ENCODE data around the gene WDFY3.
A peak's percentile ranks its signal among the peaks of the same experiment; 100 is the strongest.

Gene WDFY3

DNA sequence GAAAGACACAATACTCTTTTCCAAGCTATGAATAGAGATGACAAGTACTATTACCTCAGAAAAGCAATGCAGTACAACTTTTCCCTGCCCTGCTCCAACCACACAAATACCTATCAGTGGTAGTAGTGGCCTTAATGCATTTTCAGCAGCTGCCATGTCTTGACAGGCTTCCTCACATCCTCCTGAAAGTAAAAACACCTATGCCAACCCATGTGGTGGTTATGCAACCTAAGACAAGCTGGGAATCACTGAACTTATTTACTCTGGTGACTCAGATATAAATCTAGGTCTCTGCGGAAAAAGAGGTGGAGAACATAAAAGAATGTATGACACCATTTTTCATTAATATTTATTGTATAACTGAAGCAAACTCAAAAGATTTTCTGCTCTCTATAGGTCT lies 14.5 kb downstream of the WDFY3 start:
- peak; percentile 59 for DNase-seq

DNA sequence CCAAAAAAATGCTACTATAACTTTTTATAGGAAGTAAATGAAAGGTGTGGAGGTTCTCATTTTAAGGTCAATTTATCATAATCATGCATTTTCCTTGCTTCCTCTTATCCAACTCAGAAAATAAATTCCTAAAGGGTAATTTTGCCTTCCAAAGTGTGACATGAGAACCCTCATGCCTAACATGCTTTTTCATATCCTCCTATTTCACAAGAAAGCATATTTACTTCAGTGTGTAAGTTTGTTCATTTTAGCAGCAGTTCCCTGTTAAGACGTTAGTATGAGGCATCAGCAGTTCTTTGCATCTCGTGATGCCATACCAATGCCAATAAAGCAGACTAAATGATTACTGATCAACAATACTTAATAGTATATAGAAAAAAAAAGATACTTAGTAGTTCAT lies 18.4 kb downstream of the WDFY3 start:
- DNase-seq, result no peak

DNA sequence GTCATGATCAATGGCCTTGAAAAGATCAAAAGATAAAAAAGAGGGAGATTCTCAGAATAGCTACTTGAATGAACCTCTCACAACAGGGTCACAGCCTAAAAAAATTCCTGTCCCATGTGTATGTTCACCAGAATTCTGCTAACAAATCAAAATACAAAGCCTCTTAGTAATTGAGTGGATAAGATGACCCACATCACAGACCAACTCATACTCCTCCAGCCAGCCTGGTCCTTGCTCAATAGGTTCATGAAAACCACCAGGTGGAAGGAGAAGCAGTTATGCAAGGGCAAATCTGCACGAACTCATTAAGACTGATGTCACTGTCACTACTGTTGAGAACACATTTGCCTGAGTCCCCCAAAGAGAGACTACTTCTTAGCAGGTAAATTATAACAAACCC lies 21.5 kb downstream of the WDFY3 start:
- no peak for DNase-seq

DNA sequence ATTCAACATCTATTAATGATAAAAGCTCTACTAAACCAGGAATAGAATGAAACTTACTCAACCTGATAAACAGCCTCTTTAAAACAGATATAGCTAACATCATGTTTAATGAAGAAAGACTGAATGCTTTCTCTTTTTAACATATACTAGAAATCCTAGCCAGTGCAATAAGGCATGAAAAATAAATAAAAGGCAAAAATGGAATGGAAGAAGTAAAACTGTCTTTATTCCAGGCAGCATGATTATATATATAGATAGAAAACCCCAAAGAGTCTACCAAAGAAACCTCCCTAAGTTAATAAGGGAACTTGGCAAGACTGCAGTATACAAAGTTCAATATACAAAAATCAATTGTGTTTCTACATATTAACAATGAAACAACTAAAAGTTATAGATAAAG lies 25.5 kb downstream of the WDFY3 start:
- DNase-seq, result no peak

DNA sequence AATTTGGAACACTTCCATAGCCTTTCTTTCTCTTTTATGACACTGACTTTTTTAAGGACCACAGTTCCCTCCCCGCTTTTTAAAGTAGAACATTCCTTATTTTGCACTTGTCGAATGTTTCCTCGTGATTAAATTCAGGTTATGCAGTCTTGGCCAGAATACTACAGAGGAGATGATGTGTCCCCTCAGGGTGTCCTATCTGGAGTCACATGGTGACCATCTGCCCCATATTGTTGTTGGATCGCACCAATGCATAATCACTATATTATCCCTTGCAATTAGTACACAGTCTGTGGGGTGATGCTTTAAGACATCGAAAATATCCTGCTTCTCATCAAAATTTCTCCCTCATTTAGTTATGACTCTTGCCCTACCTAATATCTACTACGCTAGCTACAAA lies 27.4 kb downstream of the WDFY3 start:
- DNase-seq, result no peak

DNA sequence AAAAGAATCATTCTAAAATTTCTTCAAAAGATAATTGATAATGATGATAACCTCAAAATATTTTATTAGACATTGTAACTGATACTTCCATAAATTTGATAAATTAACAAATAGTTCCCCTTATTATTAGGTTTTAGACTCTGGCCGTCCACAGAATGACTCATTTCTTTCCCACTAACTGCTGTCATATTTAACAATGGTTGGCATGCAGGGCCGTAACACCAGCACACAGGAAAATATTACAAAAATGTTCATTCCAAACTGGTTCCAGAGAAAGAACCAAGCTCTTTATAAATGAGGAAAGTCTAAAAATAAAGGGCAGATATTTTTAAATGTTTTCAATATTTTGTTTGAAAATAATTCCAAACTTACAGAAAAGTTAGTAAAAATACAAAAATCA lies 28.2 kb downstream of the WDFY3 start:
- no peak for DNase-seq

DNA sequence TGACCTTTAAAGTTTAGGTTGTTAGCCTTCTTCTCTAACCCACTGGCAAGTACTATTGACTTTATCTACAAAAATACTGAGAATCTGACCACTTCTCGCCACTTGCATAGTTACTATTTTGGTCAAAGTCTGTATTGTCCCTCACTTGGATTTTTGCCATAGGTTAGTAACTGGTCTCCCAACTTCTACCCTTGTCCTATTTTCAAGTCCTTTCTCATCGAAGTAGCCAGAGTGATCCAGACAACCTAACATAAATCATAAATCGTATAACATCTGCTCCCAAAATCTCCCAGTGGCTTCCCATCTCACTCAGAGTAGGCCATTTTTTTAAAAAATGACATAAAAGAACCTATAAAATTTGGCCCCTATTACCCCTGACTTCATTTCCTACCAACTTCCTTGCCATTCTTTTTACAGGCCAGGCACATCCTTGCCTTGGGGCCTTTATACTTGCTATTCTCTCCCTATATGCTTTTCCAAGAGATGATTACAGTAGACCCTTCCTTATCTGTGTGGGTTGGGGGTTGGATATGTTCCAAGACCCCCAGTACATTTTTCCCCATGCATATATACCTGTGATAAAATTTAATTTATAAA lies 29.0 kb downstream of the WDFY3 start:
- DNase-seq, result no peak

DNA sequence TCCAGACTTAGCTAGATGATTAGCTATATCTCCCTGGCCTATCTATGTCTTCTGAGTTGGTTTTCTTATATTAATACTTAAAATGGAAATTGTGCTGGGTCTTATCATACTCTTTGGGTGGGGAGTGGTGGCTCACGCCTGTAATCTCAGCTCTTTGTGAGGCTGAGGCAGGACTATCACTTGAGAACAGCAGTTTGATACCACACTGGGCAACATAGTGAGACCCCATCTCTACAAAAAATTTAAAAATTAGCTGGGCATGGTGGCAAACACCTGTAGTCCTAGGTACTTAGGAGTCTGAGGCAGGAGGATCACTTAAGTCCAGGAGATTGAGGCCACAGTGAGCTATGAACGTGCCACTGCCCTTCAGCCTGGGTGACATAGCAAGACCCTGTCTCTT lies 30.4 kb downstream of the WDFY3 start:
- DNase-seq, result no peak

DNA sequence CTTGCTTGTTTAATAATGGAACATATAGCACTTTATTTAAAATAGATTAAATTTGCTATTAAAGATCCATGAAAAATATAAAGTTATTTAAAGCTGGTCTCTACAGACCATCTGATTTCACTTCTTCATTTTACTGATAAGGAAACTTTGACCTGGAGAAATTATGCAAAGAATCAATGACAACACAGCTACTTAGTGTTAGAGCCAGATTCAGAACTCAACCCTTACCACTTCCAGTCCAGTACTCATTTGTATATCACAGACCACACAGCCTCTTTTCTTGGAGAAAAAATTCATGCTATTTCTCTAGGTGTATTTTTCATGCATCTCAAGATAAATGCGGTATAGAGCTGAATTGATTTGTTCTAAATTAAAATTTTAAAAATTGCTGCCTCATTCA lies 34.0 kb downstream of the WDFY3 start:
- no peak for DNase-seq

DNA sequence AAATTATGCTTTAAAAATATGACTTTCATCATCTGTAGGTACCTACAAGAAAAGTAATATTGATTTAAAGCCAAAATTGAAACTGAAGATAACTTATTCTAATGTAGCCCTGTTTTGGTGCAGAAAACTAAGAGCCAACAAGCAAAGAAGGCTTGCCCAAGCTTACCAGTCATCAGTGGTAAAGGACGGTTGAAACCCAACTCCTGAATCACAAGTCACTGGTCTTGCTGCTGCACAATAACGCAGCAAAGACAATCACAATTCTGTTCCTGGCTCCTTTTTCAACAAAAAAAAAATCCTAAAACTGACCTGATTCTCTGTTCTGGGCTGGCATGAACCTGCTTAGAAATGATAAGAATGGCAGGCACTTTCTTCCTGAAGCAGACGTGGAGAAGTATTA lies 34.5 kb downstream of the WDFY3 start:
- DNase-seq, result no peak

DNA sequence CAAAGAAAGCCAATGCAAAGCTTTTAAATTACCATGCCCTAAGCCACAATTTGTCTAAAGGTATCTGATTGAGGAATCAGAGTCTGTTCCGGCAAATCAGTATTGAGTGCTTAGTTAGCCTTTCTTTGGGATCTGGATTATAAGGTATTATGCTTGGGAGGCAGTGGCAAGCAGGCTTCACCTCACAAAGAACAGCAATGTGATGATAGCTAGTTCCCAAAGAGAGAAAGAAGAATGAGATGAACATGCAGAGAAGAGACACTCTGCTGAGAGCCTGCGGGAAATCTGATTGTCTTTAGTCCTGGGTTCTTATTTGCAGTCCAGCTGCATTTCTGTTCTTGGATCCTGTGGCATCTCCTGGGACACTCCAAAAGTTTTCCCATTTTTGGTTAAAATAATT lies 35.2 kb downstream of the WDFY3 start:
- DNase-seq, result no peak

DNA sequence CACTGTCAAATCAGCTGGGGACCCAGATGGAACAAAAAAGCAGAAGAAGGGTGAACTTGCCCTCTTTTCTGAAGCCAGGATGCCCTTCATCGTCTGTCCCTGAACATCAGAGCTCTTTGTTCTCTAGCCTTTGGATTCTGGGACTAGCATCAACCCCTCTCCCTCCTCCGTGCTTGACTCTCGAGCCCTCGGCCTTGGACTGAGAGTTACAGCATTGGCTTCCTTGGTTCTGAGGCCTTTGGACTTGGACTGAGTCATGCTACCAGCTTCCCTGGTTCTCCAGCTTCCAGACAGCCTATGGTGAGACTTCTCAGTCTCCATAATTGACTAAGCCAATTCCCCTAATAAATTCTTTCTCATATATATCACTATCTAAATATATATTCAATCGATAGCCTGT lies 38.4 kb downstream of the WDFY3 start:
- no peak for DNase-seq

DNA sequence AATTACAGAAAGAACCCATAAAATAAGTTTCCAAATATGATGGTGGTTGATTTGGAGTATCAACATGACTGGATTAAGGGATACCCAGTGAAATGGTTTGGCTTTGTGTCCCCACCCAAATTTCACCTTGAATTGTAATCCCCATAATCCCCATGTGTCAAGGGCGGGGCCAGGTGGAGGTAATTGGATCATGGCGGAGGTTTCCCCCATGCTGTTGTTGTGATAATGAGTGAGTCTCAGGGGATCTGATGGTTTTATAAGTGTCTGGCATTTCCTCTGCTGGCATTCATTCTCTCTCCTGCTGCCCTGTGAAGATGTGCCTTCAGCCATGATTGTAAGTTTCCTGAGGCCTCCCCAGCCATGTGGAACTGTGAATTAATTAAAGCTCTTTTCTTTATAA lies 39.1 kb downstream of the WDFY3 start:
- no peak for DNase-seq

DNA sequence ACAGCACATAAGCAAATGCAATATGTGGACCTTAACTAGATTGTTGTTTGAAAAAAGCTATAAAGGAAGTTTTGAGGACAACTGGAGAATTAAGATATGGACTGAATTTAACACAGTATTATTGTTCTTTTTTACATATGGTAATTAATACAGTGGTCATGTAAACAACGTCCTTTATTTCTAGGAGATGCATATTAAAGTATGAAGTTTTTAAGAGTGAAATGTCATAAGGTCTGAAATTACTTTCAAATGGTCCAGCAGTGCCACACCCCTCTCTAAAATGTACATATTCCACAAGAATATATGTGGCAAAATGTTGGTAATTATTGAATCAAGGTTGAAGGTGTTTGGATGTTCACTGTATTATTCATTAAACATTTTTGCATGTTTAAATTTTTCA lies 40.9 kb downstream of the WDFY3 start:
- no peak for DNase-seq

DNA sequence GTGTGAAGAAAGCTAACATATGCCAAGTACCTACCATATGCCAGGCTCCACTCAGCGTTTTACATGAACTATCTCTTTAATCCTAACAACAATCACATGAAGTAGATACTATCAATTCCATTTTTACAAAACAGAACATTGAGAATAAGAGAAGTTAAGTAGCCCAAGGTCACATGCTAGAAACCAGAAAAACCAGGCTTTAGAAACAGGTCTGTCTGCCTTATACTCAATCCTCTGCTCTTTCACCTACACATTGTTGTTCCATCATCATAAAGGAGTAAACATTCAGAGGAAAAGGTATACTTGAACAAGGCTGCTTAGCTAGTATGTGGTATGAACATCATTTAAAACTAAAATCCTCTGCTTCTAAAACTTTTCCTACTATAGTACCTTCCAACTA lies 42.1 kb downstream of the WDFY3 start:
- DNase-seq, result peak; percentile 17

DNA sequence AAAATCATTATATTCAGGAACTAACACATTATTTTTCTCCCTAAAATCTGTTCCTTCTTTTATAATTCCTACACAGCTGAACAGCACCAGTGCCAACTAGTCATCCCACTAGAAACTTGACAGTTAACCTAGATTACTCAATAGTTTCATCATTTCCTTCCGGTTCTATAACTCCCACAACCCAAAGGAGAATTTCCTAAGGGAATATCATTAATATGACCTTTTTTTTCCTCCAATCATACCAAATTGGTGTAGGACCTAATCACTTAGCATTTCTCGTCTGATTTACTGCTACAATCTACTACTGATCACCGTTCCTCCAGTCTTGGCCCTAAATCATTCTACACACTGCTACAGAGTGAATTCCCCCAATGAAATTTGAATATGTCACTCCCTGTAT lies 45.9 kb downstream of the WDFY3 start:
- no peak for DNase-seq

DNA sequence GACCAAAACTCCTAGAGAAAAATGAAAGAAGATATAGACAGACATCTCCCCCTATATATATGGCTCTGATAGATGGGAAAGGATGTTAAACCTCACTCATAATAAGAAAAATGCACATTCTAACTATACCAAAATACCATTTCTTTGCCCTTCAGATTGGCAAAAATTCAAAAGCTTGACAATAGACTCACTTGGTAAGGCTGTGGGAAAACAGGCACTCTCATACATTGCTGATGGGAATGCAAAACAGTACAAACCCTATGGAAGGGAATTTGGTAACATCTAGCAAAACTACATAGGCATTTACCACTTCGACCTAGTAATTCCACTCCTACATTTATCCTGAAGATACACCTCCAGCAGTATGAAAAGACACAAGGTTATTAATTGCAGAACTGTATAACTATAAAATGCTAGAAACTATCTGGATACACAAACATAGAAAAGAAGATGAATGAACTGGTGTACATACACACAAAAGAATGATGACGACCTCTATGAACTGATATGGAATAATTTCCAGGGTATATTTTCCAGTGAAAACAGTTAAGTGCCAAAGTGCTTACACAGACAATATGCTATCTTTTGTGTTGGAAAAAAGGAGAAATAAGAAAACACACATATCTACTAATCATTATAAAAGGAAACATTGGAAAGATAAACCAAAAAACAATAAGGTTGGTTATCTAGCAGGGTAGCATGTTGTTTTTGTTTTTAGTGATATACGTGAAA lies 48.5 kb downstream of the WDFY3 start:
- no peak for DNase-seq

DNA sequence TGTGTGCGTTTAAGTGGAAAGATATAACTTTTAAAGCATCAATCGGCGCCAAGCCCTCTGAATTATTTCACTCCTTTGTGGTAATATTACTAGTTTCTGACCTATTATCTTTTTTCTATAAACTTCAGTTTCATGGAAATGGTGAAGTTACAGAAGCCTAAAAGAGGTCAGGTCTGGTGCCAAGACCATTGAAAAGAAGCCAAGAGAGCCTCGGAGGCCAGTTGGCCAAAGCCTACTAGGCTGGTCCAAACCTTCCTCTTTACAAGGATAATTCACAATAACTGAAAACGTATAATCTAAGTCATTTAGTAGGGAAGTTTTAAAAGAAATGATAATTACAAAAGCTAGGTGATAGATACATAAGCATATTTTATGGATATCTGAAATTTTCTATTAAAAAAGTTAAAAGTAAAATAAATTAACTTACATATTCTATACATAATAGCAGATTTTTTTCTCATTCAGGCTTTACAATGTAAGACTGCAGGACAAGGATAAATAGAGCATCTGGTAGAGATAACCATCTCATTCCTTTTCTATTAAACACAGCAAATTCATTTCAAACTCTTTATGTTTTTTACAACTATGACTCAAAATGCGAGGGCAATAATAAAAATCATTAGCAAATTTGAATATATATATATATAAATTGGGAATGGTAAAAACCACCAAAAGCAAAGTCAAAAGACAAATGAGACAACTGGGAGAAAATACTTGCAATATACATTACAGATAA lies 49.2 kb downstream of the WDFY3 start:
- no peak for DNase-seq

DNA sequence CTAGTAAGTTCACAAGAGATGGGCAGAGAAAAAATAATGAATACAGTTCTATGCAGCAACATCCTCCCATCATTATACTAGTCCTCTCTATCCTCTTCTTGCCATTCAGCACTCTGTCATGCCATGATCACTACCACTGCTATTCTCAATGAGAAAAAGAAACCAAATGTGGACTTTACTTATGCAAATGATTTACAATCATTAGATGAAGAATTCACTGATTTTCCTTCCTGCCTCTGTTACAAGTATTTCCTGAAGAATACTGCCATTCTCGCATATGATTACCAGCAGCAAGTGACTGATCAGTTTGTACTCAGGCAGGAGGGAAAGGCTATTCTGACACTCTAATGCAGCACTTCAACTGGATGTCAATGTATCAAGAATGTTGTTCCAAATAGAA lies 50.3 kb downstream of the WDFY3 start:
- no peak for DNase-seq

DNA sequence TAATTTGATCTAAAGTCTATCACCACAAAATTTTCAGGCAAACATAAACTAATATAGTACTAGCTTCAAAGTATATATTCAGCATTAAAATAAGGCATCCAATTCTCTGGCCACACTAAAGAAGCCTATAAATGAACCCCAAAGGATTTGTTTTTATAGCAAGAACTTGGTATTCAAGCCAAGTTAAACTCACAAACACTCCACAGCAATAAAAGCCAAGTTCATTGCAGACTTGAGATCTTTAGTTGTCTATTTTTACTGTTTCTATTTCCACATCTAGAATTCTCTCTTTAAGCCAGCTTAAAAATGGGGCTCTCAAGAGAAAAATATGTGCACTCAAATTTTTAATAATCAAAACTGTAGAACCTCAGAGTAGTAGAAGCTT lies 51.1 kb downstream of the WDFY3 start:
- DNase-seq, result no peak

DNA sequence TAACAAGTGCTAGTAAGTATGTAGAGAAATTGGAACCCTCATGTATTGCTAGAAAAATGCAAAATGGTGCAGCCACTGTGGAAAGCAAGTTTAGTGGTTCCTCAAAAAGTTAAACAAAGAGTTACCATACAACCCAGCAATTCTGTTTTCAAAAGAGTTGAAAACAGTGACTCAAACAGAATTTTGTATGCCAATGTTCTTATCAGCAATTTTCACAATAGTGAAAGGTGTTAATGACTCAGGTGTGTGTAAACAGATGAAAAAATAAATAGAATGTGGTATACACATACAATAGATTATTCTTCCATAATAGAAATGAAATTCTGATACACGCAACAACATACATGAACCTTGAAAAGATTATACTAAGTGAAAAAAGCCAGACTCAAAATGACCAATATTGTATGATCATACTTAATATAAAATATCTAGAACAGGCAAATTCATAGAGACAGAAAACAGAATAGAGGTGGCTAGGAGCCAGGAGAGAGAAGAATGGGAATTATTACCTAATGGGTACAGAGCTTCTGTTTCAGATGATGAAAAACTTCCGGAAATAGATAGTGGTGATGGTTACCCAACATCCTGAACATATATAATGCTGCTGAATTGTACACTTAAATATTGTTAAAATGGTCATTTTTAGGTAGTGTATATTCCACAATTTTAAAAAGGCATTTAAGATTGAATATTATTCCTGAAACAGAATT lies 51.6 kb downstream of the WDFY3 start:
- DNase-seq, result peak; percentile 25

DNA sequence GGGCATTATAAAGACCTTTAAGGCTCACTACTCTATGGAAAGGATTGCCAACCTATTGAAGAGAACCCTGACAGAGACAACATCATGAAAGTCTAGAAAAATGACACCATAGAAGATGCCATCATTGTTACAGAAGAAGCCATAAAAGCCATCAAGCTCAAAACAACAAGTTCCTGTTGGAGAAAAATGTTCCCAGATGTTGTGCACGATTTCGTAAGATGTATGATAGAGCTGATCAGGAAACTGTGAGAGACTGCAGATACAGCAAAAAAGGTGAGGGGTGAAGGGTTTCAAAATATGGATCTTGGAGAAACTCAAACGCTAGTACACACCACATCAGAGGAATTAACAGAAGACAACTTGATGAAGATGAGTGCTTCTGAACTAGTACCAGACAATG lies 53.3 kb downstream of the WDFY3 start:
- DNase-seq, result no peak

DNA sequence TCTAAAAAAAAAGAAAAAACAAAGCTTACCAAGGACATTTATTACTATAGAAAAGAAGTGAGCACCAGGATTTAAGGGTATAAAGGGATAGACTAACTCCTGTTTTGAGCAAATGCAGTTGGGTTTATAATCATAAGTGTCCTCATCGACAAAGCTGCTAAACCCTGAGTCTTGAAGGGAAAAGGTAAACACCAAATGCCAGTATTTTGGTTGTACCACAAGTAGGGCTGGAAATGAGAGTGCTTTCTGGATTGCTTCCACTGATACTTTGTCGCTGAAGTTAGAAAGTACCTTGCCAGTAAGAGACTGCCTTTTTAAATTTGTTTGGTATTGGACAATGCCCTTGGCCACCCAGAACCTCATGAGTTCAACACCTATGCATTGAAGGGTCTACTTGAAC lies 53.7 kb downstream of the WDFY3 start:
- no peak for DNase-seq

DNA sequence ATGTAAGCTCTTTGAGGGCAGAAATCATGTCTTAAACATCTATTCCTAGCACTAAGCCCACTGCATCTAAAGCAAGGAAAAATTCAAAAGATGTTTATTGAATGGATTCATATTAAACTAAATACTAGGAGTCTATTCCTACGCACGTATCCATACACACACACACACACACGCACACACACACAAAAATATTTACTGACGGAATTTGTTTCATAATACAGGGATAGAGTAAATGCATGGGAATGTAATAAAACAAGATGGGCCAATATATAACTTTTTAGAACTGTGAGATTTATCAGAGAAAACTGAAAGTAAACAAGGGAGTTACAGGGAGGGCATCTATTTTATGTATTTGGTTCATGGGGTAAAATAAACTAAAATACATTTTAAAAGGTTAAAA lies 57.6 kb downstream of the WDFY3 start:
- DNase-seq, result no peak

Measured in DMS53 (cell line).